ENCODE data around the gene RUNX1.

DNA sequence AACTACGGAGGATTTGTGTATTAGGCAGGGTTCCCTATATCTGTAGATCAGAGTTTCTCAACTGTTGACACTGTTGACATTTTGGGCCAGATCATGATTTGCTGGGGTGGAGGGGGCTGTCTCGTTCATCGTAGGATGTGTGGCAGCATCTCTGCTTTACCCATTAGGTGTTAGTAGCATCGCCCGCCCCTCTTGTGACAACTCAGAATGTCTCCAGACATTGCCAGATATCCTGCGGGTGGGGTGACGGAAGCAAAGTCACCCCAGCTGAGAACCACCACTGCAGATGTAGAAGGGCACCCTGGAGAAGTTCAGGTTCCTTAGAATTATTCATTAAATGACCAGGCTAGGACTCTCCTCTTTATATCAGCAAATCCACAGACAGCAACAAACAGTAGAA is 254.4 kb downstream of the RUNX1 start:
- TF ChIP-seq ZFP3 (CRISPR knock-in tag; IDR thresholded peaks at IDR 0.05) (no peak), CSDC2 (CRISPR knock-in tag; IDR thresholded peaks at IDR 0.05) (no peak), ZNF70 (CRISPR knock-in tag; IDR thresholded peaks at IDR 0.05) (no peak), OSR1 (CRISPR knock-in tag; IDR thresholded peaks at IDR 0.05) (no peak), ZFP30 (CRISPR knock-in tag; IDR thresholded peaks at IDR 0.05) (no peak)
- TF ChIP-seq, protein P1, sequence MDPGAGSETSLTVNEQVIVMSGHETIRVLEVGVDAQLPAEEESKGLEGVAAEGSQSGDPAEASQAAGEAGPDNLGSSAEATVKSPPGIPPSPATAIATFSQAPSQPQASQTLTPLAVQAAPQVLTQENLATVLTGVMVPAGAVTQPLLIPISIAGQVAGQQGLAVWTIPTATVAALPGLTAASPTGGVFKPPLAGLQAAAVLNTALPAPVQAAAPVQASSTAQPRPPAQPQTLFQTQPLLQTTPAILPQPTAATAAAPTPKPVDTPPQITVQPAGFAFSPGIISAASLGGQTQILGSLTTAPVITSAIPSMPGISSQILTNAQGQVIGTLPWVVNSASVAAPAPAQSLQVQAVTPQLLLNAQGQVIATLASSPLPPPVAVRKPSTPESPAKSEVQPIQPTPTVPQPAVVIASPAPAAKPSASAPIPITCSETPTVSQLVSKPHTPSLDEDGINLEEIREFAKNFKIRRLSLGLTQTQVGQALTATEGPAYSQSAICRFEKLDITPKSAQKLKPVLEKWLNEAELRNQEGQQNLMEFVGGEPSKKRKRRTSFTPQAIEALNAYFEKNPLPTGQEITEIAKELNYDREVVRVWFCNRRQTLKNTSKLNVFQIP (CRISPR knock-in tag; IDR thresholded peaks at IDR 0.05; ENCODE audit: borderline replicate concordance, low read depth) = no peak

Data from SK-N-SH treated with all-trans-retinoic acid at 6 μM for 48 hours (cell line).